Chondrocyte (in vitro differentiated cells): Measurements from ENCODE around the gene ADORA1. TPM values are rescaled to one million over a fixed set of nuclear protein-coding genes. Genes with fewer than 3 reads are reported as not detected.

Experiments
- DNase-seq: peaks from one replicate; pipeline ENCODE4 v3.0.0; 2021; ENCODE audit warnings: mixed read lengths, low spot score
- H3K27ac Mint-ChIP-seq: one replicate; pipeline ENCODE4 v1.8.0; 2021; ENCODE audit warnings: mild to moderate bottlenecking, moderate library complexity, mixed read lengths; ENCODE audit not compliant: unreplicated experiment
- H3K27me3 Mint-ChIP-seq: 2 replicates; pipeline ENCODE4 v1.8.0; 2021; ENCODE audit warnings: low read depth, mixed read lengths
- H3K36me3 Mint-ChIP-seq: 2 replicates; pipeline ENCODE4 v1.8.0; 2021; ENCODE audit warnings: low read depth, mixed read lengths
- H3K4me1 Mint-ChIP-seq: 2 replicates; pipeline ENCODE4 v1.8.0; 2021; ENCODE audit warnings: low read depth, mild to moderate bottlenecking, mixed read lengths
- H3K4me3 Mint-ChIP-seq: one replicate; pipeline ENCODE4 v1.8.0; 2021; ENCODE audit warnings: mild to moderate bottlenecking, moderate library complexity, mixed read lengths; ENCODE audit not compliant: unreplicated experiment
- H3K9me3 Mint-ChIP-seq: 2 replicates; pipeline ENCODE4 v1.8.0; 2021; ENCODE audit warnings: low read depth, mixed read lengths
- total RNA-seq: library from RNA; stranded (reverse); gene quantifications from 3 replicates; pipeline ENCODE4 v1.2.1, GENCODE V29; 2021
- TF ChIP-seq, protein P1 (sequence below): fragments of 200-600 bp; sonication (generic); IDR thresholded peaks from 2 replicates; pipeline ENCODE4 v1.5.0; 2021; ENCODE audit warnings: antibody characterized with exemption, mild to moderate bottlenecking, moderate library complexity

Gene ADORA1
- total RNA-seq, 1 donor from 2014 or later = 1.7 TPM

DNA sequence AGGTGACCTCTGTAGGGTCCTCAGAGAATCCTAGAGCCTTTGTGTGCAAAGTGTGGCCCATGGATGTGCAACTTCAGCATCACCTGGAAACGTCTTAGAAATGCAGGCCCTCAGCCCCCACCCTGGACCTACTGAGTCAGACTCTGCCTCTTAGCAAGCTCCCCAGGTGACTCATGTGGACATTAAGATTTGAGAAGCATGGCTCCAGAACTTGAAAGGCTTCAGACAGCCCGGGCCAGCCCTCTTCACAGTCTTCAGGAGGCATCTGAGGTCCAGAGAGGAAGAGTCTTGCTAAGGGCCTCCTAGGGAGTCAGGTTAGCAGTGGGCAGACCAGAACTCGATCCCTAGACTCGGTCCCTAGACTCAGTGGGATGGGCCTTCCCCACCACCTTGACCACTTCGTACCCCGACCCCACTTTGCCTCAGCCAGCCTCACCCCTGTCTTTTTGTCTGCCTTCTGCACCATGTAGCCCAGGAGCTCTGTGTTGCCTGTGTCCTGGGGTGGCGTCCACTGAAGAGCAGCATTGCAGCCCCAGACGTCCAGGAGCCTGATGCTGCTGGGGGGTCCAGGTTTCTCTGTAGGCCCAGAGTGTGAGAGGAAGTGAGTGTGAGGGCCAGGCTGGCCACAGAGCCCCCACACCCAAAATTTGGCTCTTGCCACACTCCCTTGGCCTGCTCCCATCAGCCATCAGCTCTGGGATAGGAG, 43.3 kb downstream of the ADORA1 start:
- H3K9me3 Mint-ChIP-seq = no peaks in the 10 kb centered on the region
- no peak overlapping the region for H3K27ac Mint-ChIP-seq
- no peaks in the 10 kb centered on the region for H3K36me3 Mint-ChIP-seq
- no peak overlapping the region for H3K4me3 Mint-ChIP-seq
- H3K4me1 Mint-ChIP-seq = no peaks in the 10 kb centered on the region
- TF ChIP-seq, protein P1, sequence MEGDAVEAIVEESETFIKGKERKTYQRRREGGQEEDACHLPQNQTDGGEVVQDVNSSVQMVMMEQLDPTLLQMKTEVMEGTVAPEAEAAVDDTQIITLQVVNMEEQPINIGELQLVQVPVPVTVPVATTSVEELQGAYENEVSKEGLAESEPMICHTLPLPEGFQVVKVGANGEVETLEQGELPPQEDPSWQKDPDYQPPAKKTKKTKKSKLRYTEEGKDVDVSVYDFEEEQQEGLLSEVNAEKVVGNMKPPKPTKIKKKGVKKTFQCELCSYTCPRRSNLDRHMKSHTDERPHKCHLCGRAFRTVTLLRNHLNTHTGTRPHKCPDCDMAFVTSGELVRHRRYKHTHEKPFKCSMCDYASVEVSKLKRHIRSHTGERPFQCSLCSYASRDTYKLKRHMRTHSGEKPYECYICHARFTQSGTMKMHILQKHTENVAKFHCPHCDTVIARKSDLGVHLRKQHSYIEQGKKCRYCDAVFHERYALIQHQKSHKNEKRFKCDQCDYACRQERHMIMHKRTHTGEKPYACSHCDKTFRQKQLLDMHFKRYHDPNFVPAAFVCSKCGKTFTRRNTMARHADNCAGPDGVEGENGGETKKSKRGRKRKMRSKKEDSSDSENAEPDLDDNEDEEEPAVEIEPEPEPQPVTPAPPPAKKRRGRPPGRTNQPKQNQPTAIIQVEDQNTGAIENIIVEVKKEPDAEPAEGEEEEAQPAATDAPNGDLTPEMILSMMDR = no peak
- peaks cover 7% of the 10 kb centered on the region for H3K27me3 Mint-ChIP-seq
- no peak for DNase-seq

DNA sequence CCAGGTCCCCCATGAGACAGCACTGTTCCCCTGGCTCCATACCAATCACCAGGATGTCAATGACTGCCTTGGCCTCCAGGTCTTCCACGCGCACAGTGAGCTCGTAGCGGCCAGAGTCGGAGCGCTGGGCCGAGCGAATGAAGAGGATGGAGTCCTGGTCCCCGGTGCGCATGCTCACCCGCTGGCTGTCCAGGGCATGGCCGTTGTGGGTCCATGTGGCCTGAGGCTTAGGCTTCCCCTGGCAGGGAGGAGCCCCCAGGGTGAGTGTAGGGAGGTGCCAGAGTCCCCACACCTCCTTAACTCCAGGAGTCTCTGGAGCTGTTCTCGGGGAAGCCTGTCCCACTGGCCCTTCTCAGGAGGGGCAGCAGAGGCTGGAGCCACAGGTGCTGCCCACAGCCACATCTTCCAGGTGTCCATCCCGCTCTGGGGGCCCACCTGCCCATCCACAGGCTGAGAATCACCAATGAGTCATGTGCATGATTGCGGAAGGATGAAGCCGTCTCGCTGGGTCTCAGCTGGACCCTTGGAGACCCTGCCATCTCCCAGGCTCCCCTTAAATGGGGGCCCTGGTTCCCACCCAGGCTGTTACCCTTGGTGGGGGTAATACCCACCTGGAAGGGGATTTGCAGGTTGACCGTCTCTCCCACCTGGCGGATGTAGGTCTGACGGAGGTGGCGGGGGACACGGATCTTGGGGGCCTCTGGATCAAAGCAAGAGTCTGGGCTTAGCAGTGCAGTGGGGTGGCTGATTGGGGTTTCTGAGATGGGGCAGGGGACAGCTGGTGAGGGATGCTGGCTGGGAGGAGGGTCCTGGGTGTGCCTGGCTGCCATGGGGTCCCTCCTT, 44.0 kb downstream of the ADORA1 start:
- H3K27me3 Mint-ChIP-seq = peaks cover 6% of the 10 kb centered on the region
- TF ChIP-seq, protein P1 = no peak
- DNase-seq = no peak

GRCh38 chr1:203172184-203173010, 44.9 kb downstream of the ADORA1 start:
- DNase-seq = no peak
- no peaks in the 10 kb centered on the region for H3K36me3 Mint-ChIP-seq
- no peak overlapping the region for H3K4me3 Mint-ChIP-seq
- H3K27ac Mint-ChIP-seq = no peak overlapping the region
- no peaks in the 10 kb centered on the region for H3K9me3 Mint-ChIP-seq
- H3K4me1 Mint-ChIP-seq = peaks cover 10% of the 10 kb centered on the region
- peaks cover 6% of the 10 kb centered on the region for H3K27me3 Mint-ChIP-seq
- TF ChIP-seq, protein P1 = peak; percentile 83

More for the DNA sequence above, 44.0 kb downstream of the ADORA1 start:
- Mint-ChIP-seq H3K36me3 (no peaks in the 10 kb centered on the region), H3K4me1 (peaks cover 2% of the 10 kb centered on the region), H3K9me3 (no peaks in the 10 kb centered on the region), H3K4me3 (no peak overlapping the region), H3K27ac (no peak overlapping the region)

DNA sequence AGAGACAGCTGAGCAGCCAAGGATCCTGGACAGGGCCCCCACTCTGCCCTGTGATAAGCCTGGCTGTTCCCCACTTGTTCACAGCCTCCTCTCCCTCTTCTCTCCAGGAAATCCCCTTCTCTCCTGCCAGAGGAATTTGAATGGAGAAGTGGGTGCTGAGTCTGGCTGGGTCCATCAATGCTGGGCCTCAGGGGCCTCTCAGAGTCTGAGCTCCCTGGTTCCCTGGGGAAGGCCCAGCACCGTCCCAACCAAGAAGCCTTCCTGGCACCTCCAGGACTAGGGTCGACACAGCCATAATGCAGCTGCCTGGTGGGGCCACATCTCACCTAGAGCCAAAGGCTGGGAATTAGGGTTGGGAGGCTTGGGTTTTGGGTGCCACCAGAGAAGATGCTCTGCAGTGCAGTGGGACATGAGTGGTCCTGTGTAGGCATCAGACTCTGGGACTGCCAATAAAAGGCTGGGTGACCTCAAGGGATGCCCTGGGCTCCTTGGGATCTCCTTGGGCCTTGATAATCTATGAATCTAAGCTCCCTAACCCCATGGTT, 45.6 kb downstream of the ADORA1 start:
- peaks cover 6% of the 10 kb centered on the region for H3K27me3 Mint-ChIP-seq
- TF ChIP-seq, protein P1 = no peak
- no peak for DNase-seq
- peaks cover 17% of the 10 kb centered on the region for H3K4me1 Mint-ChIP-seq
- H3K9me3 Mint-ChIP-seq = no peaks in the 10 kb centered on the region
- no peak overlapping the region for H3K4me3 Mint-ChIP-seq
- H3K36me3 Mint-ChIP-seq = no peaks in the 10 kb centered on the region
- H3K27ac Mint-ChIP-seq = no peak overlapping the region
